ENCODE data around the gene RIN3.

DNA sequence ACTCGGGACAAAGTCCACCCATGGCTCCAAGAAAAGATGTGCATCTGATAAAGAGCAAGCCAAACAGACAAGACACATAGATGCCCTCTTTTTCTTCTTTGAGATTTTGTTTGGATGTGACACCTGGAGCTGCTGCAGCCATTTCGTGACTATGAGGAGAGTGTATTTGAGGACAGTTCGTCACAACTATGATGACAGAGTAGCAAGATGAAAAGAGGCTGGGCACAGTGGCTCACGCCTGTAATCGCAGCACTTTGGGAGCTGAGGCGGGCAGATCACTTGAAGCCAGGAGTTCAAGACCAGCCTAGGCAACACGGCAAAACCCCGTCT, 213.3 kb downstream of the RIN3 start:
- TF ChIP-seq, protein P1, sequence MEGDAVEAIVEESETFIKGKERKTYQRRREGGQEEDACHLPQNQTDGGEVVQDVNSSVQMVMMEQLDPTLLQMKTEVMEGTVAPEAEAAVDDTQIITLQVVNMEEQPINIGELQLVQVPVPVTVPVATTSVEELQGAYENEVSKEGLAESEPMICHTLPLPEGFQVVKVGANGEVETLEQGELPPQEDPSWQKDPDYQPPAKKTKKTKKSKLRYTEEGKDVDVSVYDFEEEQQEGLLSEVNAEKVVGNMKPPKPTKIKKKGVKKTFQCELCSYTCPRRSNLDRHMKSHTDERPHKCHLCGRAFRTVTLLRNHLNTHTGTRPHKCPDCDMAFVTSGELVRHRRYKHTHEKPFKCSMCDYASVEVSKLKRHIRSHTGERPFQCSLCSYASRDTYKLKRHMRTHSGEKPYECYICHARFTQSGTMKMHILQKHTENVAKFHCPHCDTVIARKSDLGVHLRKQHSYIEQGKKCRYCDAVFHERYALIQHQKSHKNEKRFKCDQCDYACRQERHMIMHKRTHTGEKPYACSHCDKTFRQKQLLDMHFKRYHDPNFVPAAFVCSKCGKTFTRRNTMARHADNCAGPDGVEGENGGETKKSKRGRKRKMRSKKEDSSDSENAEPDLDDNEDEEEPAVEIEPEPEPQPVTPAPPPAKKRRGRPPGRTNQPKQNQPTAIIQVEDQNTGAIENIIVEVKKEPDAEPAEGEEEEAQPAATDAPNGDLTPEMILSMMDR (IDR thresholded peaks at IDR 0.05; ENCODE audit: low read depth, low read length, missing input control), result no peak
- TF ChIP-seq TAF1 (conservative IDR thresholded peaks at IDR 0.05) (no peak), YY1 (IDR thresholded peaks at IDR 0.05) (no peak), NR2F2 (IDR thresholded peaks at IDR 0.05) (no peak), HNF4A (conservative IDR thresholded peaks at IDR 0.05) (no peak), EGR1 (IDR thresholded peaks at IDR 0.05; ENCODE audit: low read depth in 2 of 2) (no peak), JUND (IDR thresholded peaks at IDR 0.05) (no peak), SP1 (IDR thresholded peaks at IDR 0.05) (no peak), GABPA (IDR thresholded peaks at IDR 0.05 in 1 of 2, conservative IDR thresholded peaks at IDR 0.05 in 1 of 2) (no peak), RAD21 (IDR thresholded peaks at IDR 0.05) (no peak)
- TF ChIP-seq, protein P2, sequence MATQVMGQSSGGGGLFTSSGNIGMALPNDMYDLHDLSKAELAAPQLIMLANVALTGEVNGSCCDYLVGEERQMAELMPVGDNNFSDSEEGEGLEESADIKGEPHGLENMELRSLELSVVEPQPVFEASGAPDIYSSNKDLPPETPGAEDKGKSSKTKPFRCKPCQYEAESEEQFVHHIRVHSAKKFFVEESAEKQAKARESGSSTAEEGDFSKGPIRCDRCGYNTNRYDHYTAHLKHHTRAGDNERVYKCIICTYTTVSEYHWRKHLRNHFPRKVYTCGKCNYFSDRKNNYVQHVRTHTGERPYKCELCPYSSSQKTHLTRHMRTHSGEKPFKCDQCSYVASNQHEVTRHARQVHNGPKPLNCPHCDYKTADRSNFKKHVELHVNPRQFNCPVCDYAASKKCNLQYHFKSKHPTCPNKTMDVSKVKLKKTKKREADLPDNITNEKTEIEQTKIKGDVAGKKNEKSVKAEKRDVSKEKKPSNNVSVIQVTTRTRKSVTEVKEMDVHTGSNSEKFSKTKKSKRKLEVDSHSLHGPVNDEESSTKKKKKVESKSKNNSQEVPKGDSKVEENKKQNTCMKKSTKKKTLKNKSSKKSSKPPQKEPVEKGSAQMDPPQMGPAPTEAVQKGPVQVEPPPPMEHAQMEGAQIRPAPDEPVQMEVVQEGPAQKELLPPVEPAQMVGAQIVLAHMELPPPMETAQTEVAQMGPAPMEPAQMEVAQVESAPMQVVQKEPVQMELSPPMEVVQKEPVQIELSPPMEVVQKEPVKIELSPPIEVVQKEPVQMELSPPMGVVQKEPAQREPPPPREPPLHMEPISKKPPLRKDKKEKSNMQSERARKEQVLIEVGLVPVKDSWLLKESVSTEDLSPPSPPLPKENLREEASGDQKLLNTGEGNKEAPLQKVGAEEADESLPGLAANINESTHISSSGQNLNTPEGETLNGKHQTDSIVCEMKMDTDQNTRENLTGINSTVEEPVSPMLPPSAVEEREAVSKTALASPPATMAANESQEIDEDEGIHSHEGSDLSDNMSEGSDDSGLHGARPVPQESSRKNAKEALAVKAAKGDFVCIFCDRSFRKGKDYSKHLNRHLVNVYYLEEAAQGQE (IDR thresholded peaks at IDR 0.05), result no peak
- TF ChIP-seq, protein P3, sequence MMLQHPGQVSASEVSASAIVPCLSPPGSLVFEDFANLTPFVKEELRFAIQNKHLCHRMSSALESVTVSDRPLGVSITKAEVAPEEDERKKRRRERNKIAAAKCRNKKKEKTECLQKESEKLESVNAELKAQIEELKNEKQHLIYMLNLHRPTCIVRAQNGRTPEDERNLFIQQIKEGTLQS (IDR thresholded peaks at IDR 0.05), result no peak
- TF ChIP-seq, protein P4, sequence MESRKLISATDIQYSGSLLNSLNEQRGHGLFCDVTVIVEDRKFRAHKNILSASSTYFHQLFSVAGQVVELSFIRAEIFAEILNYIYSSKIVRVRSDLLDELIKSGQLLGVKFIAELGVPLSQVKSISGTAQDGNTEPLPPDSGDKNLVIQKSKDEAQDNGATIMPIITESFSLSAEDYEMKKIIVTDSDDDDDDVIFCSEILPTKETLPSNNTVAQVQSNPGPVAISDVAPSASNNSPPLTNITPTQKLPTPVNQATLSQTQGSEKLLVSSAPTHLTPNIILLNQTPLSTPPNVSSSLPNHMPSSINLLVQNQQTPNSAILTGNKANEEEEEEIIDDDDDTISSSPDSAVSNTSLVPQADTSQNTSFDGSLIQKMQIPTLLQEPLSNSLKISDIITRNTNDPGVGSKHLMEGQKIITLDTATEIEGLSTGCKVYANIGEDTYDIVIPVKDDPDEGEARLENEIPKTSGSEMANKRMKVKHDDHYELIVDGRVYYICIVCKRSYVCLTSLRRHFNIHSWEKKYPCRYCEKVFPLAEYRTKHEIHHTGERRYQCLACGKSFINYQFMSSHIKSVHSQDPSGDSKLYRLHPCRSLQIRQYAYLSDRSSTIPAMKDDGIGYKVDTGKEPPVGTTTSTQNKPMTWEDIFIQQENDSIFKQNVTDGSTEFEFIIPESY (IDR thresholded peaks at IDR 0.05), result no peak
- TF ChIP-seq, protein P5, sequence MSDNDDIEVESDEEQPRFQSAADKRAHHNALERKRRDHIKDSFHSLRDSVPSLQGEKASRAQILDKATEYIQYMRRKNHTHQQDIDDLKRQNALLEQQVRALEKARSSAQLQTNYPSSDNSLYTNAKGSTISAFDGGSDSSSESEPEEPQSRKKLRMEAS (IDR thresholded peaks at IDR 0.05), result no peak

Data from liver (tissue), 3 donors.